Skeletal muscle satellite cell (primary cell): ENCODE data around the gene RAB40B. TPM values are rescaled to one million over a fixed set of nuclear protein-coding genes. Genes with fewer than 3 reads are reported as not detected.
"Not testable (repeated sequence)": the region's sequence is repeated elsewhere in the genome, so short reads cannot be mapped to it uniquely, and the experiment has no call there.

Experiments used
- H3K27me3 ChIP-seq: 2 replicates; pipeline ENCODE4 v1.7.0; 2013; ENCODE audit warnings: low read length; ENCODE audit not compliant: control insufficient read depth, insufficient read depth
- H3K36me3 ChIP-seq: 2 replicates; pipeline ENCODE4 v1.7.0; 2013; ENCODE audit warnings: mild to moderate bottlenecking, control low read depth, low read length; ENCODE audit not compliant: insufficient read depth
- H3K4me1 ChIP-seq: 2 replicates; pipeline ENCODE4 v1.7.0; 2013; ENCODE audit warnings: low read length; ENCODE audit not compliant: control insufficient read depth, insufficient read depth
- H3K4me2 ChIP-seq: 2 replicates; pipeline ENCODE4 v1.7.0; 2013; ENCODE audit warnings: mild to moderate bottlenecking, low read length
- H3K4me3 ChIP-seq: 2 replicates; pipeline ENCODE4 v1.7.0; 2013; ENCODE audit warnings: low read length
- H3K9ac ChIP-seq: 2 replicates; pipeline ENCODE4 v1.7.0; 2013; ENCODE audit warnings: mild to moderate bottlenecking, low read depth, low read length, moderate library complexity
- H3K9me3 ChIP-seq: replicated peaks from 2 replicates; pipeline ENCODE4 v1.7.0; 2013; ENCODE audit warnings: mild to moderate bottlenecking, control low read depth, low read length
- total RNA-seq: library from RNA; depleted of rRNA; stranded (reverse); fragments of >200 nt; gene quantifications from 2 replicates; pipeline ENCODE4 v1.2.3, GENCODE V29; 2012; rRNA removed

Gene RAB40B, protein sequence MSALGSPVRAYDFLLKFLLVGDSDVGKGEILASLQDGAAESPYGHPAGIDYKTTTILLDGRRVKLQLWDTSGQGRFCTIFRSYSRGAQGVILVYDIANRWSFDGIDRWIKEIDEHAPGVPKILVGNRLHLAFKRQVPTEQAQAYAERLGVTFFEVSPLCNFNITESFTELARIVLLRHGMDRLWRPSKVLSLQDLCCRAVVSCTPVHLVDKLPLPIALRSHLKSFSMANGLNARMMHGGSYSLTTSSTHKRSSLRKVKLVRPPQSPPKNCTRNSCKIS
- total RNA-seq: 7.6 and 13.9 TPM in 2 replicates

DNA sequence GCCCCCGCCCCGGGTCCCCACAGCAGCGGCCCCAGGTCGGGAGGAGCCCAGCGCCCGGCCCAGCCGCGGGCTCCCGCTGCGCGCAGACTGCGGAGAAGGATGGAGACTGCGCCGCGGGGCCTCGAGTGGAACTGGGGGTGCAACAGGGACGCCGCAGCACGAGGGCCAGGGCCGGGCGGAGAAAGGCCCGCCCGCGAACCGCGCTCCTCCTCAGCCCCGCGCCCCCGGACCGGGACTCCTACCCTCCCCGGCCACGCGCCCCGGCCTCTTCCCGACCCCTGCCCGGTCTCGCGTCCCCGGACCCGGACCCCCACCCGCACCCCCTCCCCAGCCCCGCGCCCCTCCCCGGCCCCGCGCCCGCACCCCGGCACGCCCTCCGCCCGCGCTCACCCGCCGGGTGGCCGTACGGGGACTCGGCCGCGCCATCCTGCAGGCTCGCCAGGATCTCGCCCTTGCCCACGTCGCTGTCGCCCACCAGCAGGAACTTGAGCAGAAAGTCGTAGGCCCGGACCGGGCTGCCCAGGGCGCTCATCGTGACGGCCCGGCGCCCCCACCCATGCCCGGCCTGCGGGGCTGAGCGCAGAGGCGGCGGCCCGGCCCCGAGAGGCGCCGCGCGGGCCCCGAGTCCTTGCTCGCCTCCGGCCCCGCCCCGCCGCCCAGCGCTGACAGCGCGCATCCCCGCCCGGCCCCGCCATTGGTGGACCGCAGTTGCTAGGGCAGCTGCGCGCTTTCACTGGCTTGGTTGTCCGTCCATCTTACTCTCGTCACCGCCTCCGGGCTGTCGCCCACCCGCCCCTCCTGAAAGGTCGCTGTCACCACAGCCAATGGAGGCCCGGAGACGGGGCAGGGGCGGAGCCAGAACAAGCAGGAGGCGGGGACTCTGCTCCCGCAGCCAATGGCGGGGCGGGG is at the start of gene RAB40B:
Gene RAB40B (minus strand): TSS at position 634 of the 909 bp plus-strand sequence. CDS start 102 bp downstream, at position 532.
- H3K36me3 ChIP-seq: no peaks in the 10 kb centered on the region
- no peaks in the 10 kb centered on the region for H3K27me3 ChIP-seq
- H3K9me3 ChIP-seq: no peaks in the 10 kb centered on the region
- H3K4me3 ChIP-seq: peak within 1 kb of the TSS; percentile 88
- H3K4me2 ChIP-seq: peak within 1 kb of the TSS; percentile 99
- H3K4me1 ChIP-seq: peaks cover 14% of the 10 kb centered on the region
- H3K9ac ChIP-seq: peak within 1 kb of the TSS; percentile 68

- H3K4me2 ChIP-seq: no peak overlapping the region
- H3K27me3 ChIP-seq: no peaks in the 10 kb centered on the region
- H3K36me3 ChIP-seq: peaks cover 10% of the 10 kb centered on the region
- no peak overlapping the region for H3K9ac ChIP-seq
- peaks cover 6% of the 10 kb centered on the region for H3K9me3 ChIP-seq
- no peaks in the 10 kb centered on the region for H3K4me1 ChIP-seq
- no peak overlapping the region for H3K4me3 ChIP-seq
Observed at GRCh38 chr17:82745524-82745923, 47.0 kb upstream of the RAB40B start.

GRCh38 chr17:82744736-82745135 is 46.2 kb upstream of the RAB40B start:
- H3K4me2 ChIP-seq, H3K27me3 ChIP-seq: not testable (repeated sequence)
- H3K36me3 ChIP-seq: peaks cover 12% of the 10 kb centered on the region

DNA sequence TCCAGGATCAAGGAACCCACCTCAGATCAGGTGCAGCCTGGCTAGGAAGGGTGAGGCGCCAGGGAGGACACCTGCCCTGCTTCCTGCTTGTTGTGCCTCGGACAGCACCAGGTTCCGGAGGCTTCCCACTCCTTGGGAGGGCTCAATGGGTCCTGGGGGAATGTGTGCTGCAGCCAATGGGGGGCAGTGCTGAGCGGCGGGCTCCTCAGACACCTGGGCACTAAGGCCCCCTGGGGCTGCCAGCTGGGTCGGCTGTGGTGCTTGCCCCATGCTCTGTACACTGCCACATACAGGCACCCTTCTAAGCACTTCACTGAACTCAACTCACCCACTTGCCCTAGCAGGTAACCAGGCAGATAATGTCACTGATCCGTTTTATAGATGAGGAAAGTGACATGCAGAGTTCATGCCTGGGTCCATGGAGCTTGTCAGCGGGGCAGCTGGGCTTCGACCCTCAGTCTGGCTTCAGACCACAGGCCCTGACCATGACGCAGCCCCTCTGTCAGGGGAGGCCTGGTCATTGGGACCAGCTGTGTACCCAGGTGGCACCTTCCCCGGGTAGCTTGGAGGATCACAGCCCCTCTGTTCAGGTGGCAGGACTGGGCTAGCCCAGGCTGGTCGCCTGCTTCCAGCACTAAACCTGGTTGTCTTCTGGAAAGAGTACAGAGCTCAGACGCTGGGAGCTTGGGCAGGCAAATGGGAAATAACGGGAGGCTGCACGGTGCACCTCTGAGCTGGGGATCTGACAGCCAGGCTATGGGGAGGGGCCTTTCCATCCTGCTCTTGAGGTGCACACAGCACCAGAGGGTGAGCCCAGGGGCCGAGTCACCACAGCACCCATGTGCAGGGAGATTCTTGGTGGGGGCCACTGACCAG is 45.1 kb upstream of the RAB40B start:
- peaks cover 12% of the 10 kb centered on the region for H3K36me3 ChIP-seq
- no peaks in the 10 kb centered on the region for H3K4me1 ChIP-seq
- no peak overlapping the region for H3K9ac ChIP-seq
- H3K9me3 ChIP-seq: peaks cover 6% of the 10 kb centered on the region
- H3K4me3 ChIP-seq: no peak overlapping the region
- no peak overlapping the region for H3K4me2 ChIP-seq
- no peaks in the 10 kb centered on the region for H3K27me3 ChIP-seq

More at GRCh38 chr17:82744736-82745135, 46.2 kb upstream of the RAB40B start:
- not testable (repeated sequence) for H3K4me3 ChIP-seq, H3K9me3 ChIP-seq, H3K4me1 ChIP-seq, H3K9ac ChIP-seq

GRCh38 chr17:82740906-82741759 is 42.6 kb upstream of the RAB40B start:
- Histone ChIP-seq H3K9ac (no peak overlapping the region), H3K4me1 (no peaks in the 10 kb centered on the region), H3K4me3 (no peak overlapping the region), H3K9me3 (peaks cover 6% of the 10 kb centered on the region), H3K36me3 (peaks cover 12% of the 10 kb centered on the region), H3K4me2 (no peak overlapping the region), H3K27me3 (no peaks in the 10 kb centered on the region)

- H3K9me3 ChIP-seq: peaks cover 6% of the 10 kb centered on the region
- H3K4me3 ChIP-seq: no peak overlapping the region
- no peak overlapping the region for H3K9ac ChIP-seq
- H3K36me3 ChIP-seq: peaks cover 16% of the 10 kb centered on the region
- no peak overlapping the region for H3K4me2 ChIP-seq
- H3K27me3 ChIP-seq: no peaks in the 10 kb centered on the region
- H3K4me1 ChIP-seq: peaks cover 2% of the 10 kb centered on the region
Observed at GRCh38 chr17:82737967-82738877, 39.7 kb upstream of the RAB40B start.

DNA sequence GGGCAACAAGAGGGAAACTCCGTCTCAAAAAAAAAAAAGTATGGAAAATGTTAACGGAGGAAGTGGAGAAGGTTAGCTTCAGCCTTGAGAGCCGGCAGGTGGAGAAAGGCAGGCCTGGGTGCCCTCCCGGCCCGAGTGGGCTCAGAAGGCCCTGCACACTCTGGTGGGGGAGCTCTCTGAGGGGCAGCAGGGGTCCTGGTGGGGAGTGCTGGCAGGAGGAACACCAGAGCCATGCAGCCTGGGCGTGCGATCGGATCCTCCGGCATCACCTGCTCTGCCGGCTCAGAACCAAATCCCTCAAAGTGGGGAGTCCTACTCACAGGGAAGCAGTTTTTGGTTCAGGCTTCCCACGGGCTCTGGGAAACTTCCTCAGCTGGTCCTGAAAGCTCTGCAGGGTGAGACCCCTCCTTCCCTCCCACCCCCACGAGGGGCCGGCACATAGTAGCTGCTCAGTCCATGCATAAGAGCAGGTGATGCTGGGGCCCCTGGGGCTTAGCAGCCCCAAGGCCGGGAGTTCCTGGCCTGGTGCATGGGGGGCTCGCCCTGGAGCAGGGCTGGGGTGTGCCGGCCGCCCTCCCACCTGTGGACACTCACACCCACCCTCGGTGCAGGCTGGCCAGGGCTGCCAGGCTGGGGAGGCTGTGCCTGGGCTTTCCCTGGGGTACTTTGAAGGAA is 38.1 kb upstream of the RAB40B start:
- no peak overlapping the region for H3K4me2 ChIP-seq
- no peak overlapping the region for H3K9ac ChIP-seq
- no peak overlapping the region for H3K4me3 ChIP-seq
- peaks cover 2% of the 10 kb centered on the region for H3K4me1 ChIP-seq
- H3K36me3 ChIP-seq: peaks cover 22% of the 10 kb centered on the region
- no peaks in the 10 kb centered on the region for H3K27me3 ChIP-seq
- peaks cover 6% of the 10 kb centered on the region for H3K9me3 ChIP-seq

GRCh38 chr17:82734987-82735866 is 36.7 kb upstream of the RAB40B start, which contains the start of gene FN3K:
Gene FN3K (plus strand): TSS chr17:82735615. CDS start chr17:82735637, 22 bp downstream.
- peak within 1 kb of the TSS; percentile 79 for H3K4me3 ChIP-seq

More at GRCh38 chr17:82734987-82735866, 36.7 kb upstream of the RAB40B start, which contains the start of gene FN3K:
- no peaks in the 10 kb centered on the region for H3K27me3 ChIP-seq
- H3K4me2 ChIP-seq: peak within 1 kb of the TSS; percentile 95
- H3K9me3 ChIP-seq: no peaks in the 10 kb centered on the region
- peak within 1 kb of the TSS; percentile 68 for H3K9ac ChIP-seq
- peaks cover 2% of the 10 kb centered on the region for H3K4me1 ChIP-seq
- peaks cover 10% of the 10 kb centered on the region for H3K36me3 ChIP-seq
